GM21825 (cell line): ENCODE measurements around the gene NOC2L.

Experiments used
- ATAC-seq: cut with Tn5 transposase; IDR thresholded peaks from one replicate; pipeline ENCODE4 v1.9.1; 2021; ENCODE audit warnings: mild to moderate bottlenecking, moderate library complexity; ENCODE audit not compliant: unreplicated experiment

Gene NOC2L

DNA sequence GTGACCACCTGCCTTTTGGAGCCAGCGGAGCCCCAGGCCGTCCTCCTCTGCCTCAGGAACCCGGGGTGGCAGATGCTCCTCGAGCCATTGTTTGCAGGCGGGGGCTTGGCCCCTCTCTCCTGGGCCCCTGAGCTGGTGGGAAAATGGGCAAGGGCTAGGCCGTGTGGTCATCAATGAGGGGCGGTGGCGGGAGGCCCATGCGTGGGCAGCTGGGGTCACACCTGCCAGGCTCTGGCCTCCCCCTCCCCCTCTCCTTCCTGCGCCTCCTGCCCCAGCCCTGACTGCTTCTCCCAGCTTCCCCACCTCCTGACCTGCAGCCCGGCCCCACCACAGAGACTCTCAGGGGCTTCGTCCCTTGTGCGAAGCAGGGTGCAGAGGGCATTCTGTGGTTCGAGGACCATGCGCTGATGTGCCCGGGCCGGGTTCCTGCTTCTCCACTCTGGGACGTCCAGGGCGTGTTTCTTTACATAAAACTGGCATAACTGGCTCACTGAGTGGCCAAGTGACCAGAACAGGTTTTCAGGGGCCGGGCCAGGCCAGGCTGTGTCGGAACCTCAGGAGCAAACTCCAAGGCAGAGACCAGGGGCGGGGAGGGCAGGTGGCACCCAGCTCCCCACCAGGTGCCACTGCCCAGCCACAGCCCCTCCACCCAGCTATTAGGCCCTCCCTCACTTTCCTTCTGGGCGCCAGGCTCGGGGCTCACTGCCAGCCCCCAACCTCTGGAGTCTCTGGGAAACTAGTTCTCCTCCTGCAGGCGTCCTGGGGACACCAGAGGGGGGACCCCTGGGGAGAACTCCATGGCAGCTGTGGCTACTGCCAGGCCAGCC lies 26.1 kb downstream of the NOC2L start:
- no peak for ATAC-seq

DNA sequence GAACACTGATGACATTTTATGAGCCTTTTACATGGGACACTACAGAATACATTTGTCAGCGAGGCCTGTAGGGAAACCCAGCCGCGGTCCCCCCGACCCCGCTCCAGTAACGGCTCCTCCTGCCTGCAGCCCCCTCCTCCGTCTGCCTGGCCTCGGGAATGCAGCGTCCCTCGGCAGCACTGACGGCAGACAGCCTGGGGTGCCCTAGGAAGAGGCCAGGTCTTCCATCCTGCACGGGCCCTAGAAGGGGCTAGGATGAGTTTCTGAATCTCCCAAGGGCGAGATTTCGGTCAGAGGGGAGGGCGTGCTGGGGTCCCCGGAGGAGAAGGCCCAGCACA lies 26.9 kb downstream of the NOC2L start:
- ATAC-seq = no peak

DNA sequence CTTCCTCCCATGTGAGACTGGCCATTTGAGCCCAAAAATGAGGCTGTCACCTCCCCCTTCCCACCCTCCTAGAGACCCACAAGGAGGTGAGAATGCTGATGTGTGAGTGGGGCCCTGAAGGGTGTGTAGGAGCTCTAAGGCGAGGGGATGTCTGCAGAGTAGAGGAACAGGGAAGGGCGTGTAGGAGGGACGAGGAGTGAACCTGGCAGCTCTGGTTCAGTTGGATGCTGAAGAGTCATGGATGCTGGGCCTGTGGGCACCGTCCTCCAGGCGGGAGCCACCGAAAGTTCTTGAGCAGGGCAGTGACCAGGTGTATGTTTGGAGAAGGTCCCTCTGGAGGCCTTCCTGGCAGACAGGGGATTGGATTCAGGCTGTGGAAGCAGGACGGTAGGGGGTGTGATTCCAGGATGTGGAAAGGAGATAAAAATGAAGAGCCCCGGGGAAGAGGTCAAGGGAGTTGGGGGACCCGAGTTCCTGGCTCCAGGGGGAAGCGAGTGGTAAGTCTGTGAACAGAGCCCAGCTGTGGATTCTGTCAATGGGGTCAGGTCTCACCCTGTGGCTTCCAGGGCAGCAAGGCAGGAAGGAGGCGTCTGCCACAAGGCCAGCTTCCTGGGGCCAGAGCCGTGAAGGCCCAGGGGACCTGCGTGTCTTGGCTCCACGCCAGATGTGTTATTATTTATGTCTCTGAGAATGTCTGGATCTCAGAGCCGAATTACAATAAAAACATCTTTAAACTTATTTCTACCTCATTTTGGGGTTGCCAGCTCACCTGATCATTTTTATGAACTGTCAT lies 27.5 kb downstream of the NOC2L start:
- ATAC-seq = no peak

DNA sequence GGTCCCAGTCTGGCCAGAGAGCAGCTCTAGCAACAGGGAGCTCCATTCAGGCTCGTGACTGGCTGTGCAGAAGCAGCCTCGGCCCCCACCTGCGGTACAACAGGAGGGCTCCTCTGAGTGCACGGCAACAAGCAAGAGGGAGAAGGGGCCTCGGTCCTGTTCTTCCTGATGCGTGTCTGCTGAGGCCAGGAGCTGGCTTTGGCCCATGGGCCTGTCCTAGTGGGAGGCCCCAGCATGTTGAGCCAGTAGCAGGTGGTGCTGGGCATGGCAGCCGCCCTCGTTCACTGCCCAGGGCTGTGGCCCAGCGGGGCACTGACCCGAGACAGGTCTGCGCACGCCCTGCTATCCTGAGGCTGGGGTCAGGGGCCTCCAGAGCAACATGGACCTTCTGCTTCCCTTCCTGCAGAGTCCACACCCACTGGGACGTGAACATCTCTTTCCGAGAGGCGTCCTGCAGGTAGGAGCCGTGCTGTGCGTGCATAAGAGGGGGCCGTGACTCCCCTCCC lies 28.4 kb downstream of the NOC2L start:
- no peak for ATAC-seq

DNA sequence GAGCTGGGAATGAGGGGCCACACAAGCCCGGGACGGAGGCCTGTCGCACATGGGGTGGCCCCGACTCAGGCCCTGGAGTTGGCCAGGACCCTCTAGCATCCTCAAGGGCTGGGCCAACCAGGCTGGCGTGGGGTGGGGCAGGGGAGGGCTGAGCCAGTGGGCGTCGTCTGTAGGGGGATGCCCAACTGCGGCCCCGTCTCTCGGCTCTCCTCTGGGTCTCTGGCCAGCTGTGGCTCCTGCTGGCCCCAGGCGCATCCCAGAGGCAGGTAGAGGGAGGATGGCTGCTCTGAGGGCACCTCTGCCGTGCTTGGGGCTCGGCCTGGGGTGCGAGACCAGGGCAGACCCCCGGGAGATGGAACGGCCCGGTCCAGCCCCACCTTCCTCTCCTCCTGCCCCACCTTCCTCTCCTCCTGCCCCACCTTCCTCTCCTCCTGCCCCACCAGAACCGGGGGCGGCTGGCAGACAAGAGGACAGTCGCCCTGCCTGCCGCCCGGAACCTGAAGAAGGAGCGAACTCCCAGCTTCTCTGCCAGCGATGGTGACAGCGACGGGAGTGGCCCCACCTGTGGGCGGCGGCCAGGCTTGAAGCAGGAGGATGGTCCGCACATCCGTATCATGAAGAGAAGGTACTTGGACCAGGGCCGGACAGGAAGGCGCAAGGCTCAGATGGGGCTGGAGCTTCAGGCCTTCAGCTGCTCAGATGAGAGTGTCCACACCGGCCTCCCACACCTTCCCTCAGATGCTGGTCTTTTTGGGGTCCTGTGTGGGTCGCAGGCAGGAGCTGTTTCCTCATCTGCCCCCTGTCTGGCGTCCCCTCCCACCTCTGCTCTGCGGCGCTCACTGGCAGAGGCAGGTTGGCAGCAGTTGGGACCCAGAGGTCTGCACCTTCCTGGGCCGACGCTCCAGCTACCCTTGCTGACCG lies 29.1 kb downstream of the NOC2L start:
- ATAC-seq = no peak

DNA sequence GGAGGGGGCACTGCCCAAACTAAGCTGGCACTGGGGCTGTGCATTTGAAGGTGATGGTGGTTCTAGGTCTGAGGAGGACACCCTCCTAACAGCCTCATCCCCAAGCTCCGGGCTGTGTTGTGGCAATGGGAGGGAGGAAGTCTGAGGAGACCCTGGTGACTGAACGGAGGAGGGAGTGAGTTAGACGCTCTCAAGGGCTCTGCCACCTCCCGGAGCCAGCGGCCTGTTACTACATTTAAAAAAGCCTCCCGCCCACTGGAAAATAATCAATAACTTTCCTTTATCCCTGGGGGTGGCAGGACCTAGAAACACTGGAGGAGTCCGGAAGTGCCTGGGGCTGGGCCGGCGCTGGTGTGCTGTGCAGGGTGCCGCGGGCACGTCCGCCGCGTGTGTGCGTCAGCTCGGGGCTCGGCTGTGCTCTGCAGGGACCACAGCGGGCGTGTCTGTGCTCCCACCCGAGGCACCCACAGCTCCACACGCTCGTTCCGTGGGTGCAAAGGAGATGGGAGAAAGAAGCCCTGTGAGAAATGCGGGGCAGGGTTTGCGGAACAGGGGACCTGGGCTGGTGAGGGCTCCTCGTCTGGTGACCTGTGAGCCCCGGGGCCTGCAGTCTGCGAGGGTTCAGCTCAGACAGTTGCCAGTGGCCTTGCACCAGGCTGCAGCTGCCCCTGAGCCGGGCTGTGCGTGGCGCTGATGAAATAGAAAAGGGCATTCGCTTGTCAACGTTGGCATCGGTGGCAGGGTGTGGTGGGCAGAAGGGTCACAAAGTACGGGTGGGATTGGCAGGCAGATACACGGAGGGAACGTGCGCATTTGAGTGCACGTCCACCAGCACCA lies 30.0 kb downstream of the NOC2L start:
- ATAC-seq = no peak

DNA sequence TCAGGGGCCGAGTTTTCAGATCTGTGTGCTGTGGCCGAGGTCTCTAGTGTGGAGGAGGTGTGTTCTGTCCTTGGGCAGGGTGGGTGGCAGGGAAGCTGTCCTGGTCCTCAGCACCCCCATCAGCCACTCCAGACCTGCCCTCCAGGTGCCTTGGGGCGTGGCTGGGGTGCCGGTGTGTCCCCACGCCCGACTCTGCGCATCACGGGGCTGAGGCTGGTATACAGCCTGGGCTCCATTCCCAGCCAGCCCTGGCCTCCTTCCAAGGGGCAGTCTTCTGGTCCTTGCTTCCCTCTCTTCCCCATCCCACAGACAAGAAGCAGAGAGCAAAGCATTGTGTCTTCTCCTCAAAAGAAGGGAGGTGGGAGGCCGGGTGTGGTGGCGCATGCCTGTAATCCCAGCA lies 31.3 kb downstream of the NOC2L start:
- no peak for ATAC-seq

DNA sequence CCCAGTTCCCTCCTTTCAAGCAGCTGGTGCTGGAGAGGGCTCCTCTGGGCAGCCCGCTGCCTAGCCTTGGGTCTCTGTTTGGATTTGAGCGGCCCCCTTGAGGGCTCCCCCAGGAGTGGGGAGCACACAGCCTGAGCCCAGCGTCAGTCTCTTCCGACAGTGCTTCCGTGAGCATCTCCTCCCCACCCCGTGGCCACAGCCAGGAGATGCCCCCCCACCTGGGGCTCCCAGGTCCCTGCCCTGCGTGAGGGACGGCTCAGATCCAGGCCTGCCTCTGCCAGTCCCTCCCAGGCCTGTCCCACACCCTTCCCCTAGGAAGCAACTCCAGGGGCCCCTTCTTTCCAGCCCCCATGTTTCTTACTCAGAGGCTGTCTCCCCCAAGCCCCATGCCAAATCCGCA lies 31.8 kb downstream of the NOC2L start:
- ATAC-seq = no peak

DNA sequence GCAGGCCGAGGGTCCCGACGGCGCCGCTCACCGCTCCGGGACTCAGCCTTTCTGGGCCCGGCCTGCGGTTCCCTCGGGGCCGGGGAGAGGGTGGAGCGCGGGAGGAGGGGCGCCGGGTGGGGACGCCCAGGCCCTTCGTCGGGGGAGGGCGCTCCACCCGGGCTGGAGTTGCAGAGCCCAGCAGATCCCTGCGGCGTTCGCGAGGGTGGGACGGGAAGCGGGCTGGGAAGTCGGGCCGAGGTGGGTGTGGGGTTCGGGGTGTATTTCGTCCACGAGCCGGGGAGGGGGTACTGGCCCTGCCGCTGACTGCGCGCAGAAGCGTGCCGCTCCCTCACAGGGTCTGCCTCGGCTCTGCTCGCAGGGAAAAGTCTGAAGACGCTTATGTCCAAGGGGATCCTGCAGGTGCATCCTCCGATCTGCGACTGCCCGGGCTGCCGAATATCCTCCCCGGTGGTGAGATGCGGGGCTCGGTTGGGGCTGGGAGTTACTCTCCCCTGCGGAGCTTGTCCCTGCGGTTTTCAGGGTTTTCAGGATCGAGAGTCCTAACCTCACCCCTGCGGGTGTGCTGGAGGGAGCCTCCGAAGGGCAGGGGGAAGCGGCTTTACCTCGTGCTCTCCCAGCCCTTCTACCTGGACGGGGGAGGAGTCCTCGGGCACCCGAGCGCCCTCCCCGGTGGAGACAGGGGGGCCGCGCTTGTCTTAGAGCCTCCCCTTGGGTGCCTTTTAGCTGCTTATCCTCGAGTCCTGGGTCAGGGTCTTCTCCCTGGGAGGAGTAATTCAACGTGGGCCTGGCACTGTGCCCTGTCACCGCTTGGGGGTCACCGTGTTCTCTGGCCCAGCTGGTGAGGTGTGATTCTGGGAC lies 33.3 kb downstream of the NOC2L start:
- ATAC-seq = no peak

DNA sequence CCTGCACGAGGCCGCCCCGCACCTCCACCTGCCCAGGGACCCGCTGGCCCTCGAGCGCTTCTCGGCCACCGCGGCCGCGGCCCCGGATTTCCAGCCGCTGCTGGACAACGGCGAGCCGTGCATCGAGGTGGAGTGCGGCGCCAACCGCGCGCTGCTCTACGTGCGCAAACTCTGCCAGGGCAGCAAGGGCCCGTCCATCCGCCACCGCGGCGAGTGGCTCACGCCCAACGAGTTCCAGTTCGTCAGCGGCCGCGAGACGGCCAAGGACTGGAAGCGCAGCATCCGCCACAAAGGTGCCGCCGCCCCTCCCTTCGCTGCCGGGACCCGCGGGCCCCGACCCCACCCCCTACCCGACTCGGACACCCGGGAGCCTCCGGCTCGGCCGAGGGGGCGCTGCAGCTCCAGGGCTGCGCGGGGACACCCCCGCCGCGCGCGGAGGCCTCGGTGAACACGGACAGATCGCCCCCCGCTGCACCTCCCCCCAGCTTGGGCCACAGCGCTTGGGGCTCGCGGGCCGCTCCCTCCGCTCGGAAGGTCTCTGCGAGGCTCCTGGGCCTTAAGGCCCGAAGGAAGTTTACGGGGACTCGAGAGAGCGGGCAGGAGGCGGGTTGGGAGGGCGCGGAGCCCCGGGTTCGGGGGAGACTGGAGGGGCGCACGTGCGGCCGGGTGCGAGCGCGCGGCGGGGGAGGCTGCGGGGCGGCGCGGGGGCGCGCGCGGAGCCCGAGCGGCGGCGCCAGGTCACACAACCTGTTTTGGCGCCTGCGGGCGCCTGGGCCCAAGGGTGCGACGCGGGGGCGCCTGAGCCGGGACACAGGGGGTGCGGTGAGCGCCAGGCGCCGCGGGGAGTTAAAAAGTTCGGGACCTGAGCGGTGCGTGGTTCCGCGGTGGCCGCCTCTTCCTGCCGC lies 34.1 kb downstream of the NOC2L start:
- no peak for ATAC-seq

DNA sequence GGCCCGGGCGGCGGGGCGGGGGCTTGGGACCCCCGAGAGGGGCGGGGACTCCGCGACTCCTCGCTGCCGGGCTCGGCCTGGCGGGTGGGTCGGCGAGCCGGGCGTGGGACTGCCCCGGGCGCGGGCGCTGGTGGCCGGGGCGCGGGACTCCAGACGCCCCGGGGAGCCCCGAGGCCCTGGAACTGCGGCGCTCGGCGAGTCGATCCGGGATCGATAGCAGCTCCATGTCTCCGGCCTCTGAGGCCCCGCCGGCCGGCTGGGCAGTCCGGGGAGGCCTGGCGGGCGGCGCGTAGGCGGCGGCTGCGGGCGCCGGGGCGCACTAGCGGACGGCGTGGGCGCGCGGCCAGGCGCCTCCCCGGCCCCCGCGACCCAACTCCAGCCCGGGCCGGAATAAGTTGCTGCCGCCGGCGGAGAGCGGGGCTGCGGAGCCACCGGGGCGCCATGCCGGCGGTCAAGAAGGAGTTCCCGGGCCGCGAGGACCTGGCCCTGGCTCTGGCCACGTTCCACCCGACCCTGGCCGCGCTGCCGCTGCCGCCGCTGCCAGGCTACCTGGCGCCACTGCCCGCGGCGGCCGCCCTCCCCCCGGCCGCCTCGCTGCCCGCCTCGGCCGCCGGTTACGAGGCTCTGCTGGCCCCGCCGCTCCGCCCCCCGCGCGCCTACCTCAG lies 34.9 kb downstream of the NOC2L start:
- no peak for ATAC-seq

DNA sequence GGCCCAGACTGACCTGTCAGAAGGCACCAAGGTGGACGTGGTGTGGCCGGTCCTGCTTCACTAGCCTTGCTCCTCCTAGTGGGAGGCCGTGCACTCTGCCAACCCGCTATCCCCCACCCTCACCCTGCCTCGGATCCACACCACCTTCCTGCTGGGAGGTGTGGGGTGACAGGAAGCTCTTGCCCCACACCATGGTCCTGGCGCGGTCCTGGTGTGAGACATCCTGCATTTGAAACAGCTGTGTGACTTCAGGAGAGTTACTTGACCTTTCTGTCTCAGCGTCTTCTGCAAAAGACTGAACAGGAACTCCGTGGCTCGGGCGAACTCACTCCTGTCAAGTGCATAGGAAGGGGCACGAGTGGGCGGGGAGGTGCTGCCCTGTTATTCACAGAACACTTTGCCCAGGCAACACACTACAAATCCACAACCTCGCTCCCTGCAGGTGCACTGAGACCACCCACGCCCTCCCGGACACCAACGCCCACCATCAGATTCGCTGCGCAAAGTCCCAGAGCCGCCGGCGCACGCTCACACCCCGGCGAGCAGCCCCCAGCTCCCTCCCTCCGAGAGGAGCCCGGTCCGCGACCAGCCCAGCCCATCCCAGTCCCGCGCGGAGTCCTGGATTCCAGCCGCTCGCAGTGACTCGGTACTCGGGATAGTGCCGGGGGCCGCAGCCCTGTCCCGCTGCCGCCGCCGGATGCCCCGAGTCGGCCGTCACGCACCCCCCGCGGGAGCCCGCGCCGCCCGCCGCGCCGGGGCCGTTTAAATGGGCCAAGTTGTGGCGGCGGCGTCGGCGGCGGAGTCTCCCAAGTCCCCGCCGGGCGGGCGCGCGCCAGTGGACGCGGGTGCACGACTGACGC lies 35.7 kb downstream of the NOC2L start, which contains the start of gene SAMD11:
Gene SAMD11 (plus strand): TSS at position 793 of the 860 bp plus-strand sequence. CDS start 509 bp downstream, outside the sequence.
- no peak for ATAC-seq

DNA sequence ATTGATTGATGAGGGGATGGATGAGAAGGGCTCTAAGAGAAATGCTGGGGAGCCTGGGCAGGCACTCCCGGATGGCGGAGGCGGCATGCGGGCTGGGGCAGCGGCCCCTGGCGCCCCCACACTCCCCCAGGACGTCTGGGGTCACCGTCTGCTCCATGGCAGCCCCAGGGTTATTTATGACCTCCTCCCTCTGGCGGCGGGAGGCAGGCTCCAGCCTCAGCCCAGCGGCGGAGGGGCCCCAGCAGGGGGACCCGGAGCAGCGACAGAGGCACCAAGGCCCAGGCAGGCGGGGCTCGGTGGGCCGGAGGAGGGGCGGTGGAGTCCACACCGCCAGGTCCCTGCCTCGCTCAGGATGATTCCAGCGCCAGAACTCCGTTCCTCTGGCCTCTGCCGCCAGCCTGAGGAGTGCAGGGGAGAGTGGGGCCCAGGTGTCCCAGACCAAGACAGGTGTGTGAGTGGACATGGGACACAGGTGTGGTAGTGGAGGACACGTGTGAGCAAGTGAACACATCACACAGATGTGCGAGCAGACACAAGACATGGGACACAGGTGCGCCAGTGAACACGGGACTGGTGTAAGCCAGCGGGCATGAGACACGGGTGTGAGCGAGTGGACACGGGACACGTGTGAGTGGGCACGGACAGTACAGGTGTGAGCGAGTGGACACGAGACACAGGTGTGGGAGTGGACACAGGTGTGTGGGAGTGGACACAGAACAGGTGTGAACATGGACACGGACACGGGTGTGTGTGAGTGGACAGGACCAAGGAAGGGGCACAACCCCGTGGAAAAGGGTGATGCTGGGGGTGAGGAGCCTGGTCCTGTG lies 37.8 kb downstream of the NOC2L start:
- no peak for ATAC-seq

DNA sequence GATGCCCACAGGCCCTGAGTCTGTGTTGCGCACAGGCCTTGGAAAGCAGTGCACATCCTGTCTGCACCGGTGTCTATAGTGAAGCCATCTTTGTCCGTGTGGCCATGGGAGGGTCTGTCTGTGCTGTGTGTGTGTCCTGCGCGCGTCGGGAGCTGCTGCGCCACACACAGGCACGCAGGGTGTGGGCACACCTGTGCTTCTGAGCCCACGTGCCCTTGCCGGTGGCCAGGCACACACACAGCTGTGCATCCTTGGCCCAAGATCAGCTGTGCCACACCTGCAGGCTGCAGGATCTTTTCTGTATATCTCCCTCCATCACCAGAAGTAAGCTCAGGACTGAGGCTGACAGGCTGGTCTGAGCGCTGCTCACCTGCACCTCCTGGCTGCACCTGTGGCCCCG lies 38.5 kb downstream of the NOC2L start:
- ATAC-seq = no peak

DNA sequence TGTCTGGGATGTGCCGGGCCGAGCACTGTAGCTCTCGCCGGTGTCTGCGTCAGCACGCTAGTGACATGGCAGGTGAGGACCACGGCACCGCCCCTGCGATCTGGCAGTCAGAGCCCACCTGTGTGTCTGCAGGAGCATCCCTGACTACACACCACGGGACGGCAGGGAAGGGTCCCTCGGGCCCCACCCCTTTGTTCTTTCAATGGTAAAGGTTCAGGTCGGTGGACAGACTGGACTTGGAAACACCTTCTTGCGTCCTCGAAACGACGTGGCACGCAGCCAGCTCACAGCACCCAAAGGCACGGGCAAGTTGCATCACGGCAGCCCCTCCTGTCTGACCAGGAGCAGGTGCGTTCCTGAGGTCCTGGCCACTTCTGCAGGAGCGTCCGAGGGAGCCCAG lies 39.0 kb downstream of the NOC2L start:
- ATAC-seq = no peak
